ENCODE measurements around the gene TTC38. TPM values are rescaled to one million over a fixed set of nuclear protein-coding genes. Genes with fewer than 3 reads are reported as not detected.

TTC38 gene
- polyA plus RNA-seq, 2 donors, result 6.7 to 9.5 TPM

DNA sequence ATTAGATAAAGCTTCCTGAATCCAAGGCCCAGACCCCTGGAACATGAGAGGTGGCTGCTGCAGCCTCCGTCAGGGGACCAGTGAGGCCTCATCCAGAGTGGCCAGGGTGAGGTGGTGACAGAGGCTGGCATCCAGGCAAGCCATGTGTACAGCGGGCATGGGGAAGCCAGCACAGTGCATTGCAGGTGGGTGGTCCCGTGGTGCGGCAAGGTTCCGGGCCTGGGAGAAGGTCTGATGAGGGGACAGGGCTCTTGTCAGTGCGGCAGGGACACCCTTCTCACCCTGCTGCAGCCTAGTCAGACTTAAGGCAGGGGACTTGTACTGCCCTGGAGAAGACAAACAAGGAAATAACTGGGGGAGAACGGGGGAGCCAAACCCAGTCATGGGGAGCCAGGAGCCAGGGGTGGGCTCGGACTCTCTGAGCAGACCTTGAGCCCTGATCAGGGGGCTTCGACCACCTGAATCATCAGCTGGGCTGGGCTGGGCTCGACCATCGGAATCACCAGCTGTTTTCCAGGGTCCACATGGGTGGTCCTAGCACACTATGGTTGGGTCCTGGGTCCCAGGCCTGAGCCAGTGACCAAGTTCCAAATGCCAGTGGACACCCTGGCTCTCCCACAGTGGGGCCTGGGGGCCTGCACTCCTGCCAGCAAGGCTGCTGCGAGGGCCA, 5.1 kb downstream of the TTC38 start:
- no peak overlapping the region for H3K27ac ChIP-seq (ENCODE audit: low read depth in 2 of 2, low read length in 1 of 2)
- H3K9me3 ChIP-seq (ENCODE audit: control insufficient read depth in 2 of 2, insufficient read depth in 1 of 2, low read depth in 1 of 2, low read length in 1 of 2), result no peaks in the 10 kb centered on the region
- no peaks in the 10 kb centered on the region for H3K27me3 ChIP-seq (ENCODE audit: control insufficient read depth in 1 of 2, insufficient read depth in 2 of 2, low read length in 2 of 2)
- 94 to 97% methylated on average over 12 of the region's 12 CpGs for WGBS, 2 donors
- H3K36me3 ChIP-seq (ENCODE audit: control insufficient read depth in 2 of 2, insufficient read depth in 2 of 2, low read length in 1 of 2), result peaks cover 0 to 22% of the 10 kb centered on the region in 2 donors
- peaks cover 3% of the 10 kb centered on the region in 2 donors for H3K4me1 ChIP-seq (ENCODE audit: control insufficient read depth in 2 of 2, insufficient read depth in 2 of 2, low read length in 1 of 2)
- no peak overlapping the region for H3K4me3 ChIP-seq (ENCODE audit: low read depth in 1 of 2, low read length in 2 of 2)

DNA sequence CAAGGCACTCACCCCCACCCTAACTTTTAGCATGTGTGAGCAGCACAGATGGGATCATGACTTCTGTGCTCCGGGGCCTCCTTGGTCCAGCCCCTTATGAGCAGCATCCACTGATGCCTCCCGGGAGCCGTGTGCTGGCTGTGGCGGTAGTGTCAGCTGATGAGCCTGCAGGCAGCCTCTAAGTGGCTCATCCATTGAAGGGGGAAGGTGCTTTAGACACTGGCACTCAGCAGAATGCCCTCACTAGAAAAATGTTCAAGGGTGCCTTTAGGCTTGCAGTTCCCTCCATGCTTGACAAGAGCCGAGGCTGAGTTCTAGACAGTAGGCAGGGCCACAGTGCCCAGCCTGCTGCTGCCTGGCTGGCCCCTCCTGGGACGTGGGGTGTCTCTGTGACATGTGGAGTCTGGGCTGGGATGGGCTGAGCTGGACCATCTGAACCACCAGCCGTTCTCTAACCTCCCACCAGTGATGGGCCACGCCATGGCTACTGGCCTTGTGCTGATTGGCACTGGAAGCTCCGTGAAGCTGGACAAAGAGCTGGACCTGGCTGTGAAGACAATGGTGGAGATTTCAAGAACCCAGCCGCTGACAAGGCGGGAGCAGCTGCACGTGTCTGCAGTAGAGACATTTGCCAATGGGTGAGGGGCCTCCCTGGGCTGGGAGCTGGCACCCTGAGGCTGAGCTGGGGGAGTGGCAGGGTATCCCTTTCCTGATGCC, 5.8 kb downstream of the TTC38 start:
- no peak overlapping the region for H3K4me3 ChIP-seq (ENCODE audit: low read depth in 1 of 2, low read length in 2 of 2)
- no peaks in the 10 kb centered on the region for H3K27me3 ChIP-seq (ENCODE audit: control insufficient read depth in 1 of 2, insufficient read depth in 2 of 2, low read length in 2 of 2)
- peaks cover 0 to 27% of the 10 kb centered on the region in 2 donors for H3K36me3 ChIP-seq (ENCODE audit: control insufficient read depth in 2 of 2, insufficient read depth in 2 of 2, low read length in 1 of 2)
- H3K27ac ChIP-seq (ENCODE audit: low read depth in 2 of 2, low read length in 1 of 2), result no peak overlapping the region
- no peaks in the 10 kb centered on the region for H3K9me3 ChIP-seq (ENCODE audit: control insufficient read depth in 2 of 2, insufficient read depth in 1 of 2, low read depth in 1 of 2, low read length in 1 of 2)
- peaks cover 0 to 3% of the 10 kb centered on the region in 2 donors for H3K4me1 ChIP-seq (ENCODE audit: control insufficient read depth in 2 of 2, insufficient read depth in 2 of 2, low read length in 1 of 2)
- 91 to 94% methylated on average over 12 of the region's 12 CpGs for WGBS, 2 donors

GRCh38 chr22:46274381-46274780, 6.6 kb downstream of the TTC38 start:
- 92 to 97% methylated on average over 8 of the region's 8 CpGs for WGBS, 2 donors
- Histone ChIP-seq H3K9me3 (ENCODE audit: control insufficient read depth in 2 of 2, insufficient read depth in 1 of 2, low read depth in 1 of 2, low read length in 1 of 2) (no peaks in the 10 kb centered on the region), H3K4me1 (ENCODE audit: control insufficient read depth in 2 of 2, insufficient read depth in 2 of 2, low read length in 1 of 2) (no peaks in the 10 kb centered on the region), H3K27ac (ENCODE audit: low read depth in 2 of 2, low read length in 1 of 2) (no peak overlapping the region), H3K36me3 (ENCODE audit: control insufficient read depth in 2 of 2, insufficient read depth in 2 of 2, low read length in 1 of 2) (peaks cover 4 to 35% of the 10 kb centered on the region in 2 donors), H3K4me3 (ENCODE audit: low read depth in 1 of 2, low read length in 2 of 2) (no peak overlapping the region), H3K27me3 (ENCODE audit: control insufficient read depth in 1 of 2, insufficient read depth in 2 of 2, low read length in 2 of 2) (no peaks in the 10 kb centered on the region)

DNA sequence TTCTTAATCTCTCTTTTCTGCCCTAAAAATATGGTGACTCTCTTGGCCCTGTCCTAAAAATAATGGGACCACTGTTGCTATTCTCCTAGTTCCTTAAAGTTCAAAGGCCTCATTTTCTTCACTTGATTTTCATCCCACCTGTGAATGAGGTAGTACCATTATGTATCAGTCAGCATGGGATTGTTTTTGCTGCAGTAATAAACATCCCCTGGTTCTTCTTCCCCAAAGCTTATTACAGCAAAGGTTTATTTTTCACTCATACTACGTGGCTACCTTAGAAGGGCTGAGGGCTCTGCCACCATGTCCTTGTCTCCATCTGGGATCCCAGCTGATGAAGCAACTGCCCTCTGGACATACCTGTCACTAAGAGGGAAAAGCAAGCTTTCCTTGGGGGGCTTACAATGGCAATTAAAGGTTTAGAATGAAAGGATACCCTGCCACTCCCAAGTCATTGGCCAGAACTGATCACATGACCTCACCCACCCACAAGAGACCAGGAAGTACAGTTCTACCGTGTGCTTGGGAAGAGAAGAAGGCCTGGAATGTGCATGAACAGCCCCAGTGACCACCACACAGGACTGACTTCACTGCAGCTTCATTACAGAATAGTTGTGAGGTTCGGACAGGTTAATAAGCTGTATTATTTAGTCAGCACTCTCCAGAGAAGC, 7.8 kb downstream of the TTC38 start:
- peaks cover 10 to 45% of the 10 kb centered on the region in 2 donors for H3K36me3 ChIP-seq (ENCODE audit: control insufficient read depth in 2 of 2, insufficient read depth in 2 of 2, low read length in 1 of 2)
- H3K27ac ChIP-seq (ENCODE audit: low read depth in 2 of 2, low read length in 1 of 2), result no peak overlapping the region
- H3K4me3 ChIP-seq (ENCODE audit: low read depth in 1 of 2, low read length in 2 of 2), result no peak overlapping the region
- 71 to 79% methylated on average over 3 of the region's 3 CpGs for WGBS, 2 donors
- H3K9me3 ChIP-seq (ENCODE audit: control insufficient read depth in 2 of 2, insufficient read depth in 1 of 2, low read depth in 1 of 2, low read length in 1 of 2), result no peaks in the 10 kb centered on the region
- no peaks in the 10 kb centered on the region for H3K27me3 ChIP-seq (ENCODE audit: control insufficient read depth in 1 of 2, insufficient read depth in 2 of 2, low read length in 2 of 2)
- H3K4me1 ChIP-seq (ENCODE audit: control insufficient read depth in 2 of 2, insufficient read depth in 2 of 2, low read length in 1 of 2), result peaks cover 0 to 9% of the 10 kb centered on the region in 2 donors

DNA sequence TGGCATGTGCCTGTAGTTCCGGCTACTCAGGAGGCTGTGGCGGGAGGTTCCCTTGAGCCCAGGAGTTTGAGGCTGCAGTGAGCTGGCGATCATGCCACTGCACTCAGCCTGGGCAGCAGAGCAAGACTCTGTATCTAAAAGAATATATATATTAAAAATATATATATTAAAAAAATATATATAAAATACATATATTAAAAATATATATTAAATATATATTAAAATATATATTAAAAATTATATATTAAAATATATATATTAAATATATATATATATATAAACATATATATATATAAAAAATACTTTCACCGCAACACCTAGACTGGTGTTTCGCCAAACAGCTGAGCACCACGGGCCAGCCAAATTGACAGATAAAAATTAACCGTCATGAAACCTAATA, 8.8 kb downstream of the TTC38 start:
- Histone ChIP-seq H3K9me3 (ENCODE audit: control insufficient read depth in 2 of 2, insufficient read depth in 1 of 2, low read depth in 1 of 2, low read length in 1 of 2) (no peaks in the 10 kb centered on the region), H3K36me3 (ENCODE audit: control insufficient read depth in 2 of 2, insufficient read depth in 2 of 2, low read length in 1 of 2) (peaks cover 10 to 52% of the 10 kb centered on the region in 2 donors), H3K27ac (ENCODE audit: low read depth in 2 of 2, low read length in 1 of 2) (no peak overlapping the region), H3K4me1 (ENCODE audit: control insufficient read depth in 2 of 2, insufficient read depth in 2 of 2, low read length in 1 of 2) (peaks cover 0 to 9% of the 10 kb centered on the region in 2 donors), H3K4me3 (ENCODE audit: low read depth in 1 of 2, low read length in 2 of 2) (no peak overlapping the region), H3K27me3 (ENCODE audit: control insufficient read depth in 1 of 2, insufficient read depth in 2 of 2, low read length in 2 of 2) (no peaks in the 10 kb centered on the region)
- whole genome bisulfite sequencing, 2 donors, result 91 to 97% methylated on average over 7 of the region's 7 CpGs

DNA sequence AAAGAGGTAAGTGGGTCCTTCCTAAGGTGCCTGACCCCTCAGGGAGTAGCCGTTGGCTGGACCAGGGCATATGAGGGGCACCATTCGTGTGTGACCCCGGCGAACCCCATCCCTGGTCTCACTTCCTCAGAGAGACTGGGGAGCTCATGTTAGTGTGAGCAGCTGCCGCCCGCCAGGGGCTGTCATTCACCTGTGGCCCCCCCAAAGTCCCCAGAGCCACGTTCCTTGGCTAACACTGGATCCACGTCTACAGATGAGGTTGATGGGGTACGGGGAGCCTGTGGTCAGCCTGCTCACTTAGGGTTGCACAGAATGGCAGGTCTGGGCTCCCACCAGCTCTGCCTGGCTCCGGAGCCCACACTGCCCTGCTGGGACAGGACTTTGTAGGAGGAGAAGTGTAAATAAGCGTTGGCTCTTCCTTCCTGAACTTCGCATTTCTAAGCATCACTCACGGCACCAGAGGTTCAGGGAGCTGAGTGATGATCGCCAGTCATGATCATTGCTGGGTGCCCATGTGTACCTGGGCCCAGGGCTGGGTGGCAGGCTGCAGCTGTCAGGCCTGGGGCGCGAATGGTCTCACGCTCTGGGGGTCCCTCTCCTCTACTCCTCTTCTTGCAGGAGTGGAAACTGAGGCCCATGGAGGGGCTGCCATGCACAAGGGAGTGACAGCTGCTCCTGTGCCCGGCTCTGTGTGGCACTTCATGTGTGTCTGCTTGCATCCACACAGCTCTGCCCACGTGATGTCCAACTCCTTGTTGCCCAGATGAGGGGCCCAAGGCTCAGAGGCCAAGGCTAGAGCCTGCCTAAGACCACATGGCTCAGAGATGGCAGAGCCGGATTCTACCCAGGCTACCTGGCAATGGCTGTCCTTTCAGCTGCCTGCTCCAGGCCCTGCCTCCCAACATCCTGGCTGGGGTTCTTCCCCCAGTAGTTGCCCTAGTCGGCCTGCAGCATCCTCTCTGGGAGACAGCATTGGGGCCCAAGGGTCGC, 11.1 kb downstream of the TTC38 start:
- no peak overlapping the region for H3K4me3 ChIP-seq (ENCODE audit: low read depth in 1 of 2, low read length in 2 of 2)
- peaks cover 0 to 9% of the 10 kb centered on the region in 2 donors for H3K4me1 ChIP-seq (ENCODE audit: control insufficient read depth in 2 of 2, insufficient read depth in 2 of 2, low read length in 1 of 2)
- H3K27ac ChIP-seq (ENCODE audit: low read depth in 2 of 2, low read length in 1 of 2), result no peak overlapping the region
- H3K9me3 ChIP-seq (ENCODE audit: control insufficient read depth in 2 of 2, insufficient read depth in 1 of 2, low read depth in 1 of 2, low read length in 1 of 2), result no peaks in the 10 kb centered on the region
- no peaks in the 10 kb centered on the region for H3K27me3 ChIP-seq (ENCODE audit: control insufficient read depth in 1 of 2, insufficient read depth in 2 of 2, low read length in 2 of 2)
- WGBS, 2 donors, result 88 to 93% methylated on average over 22 of the region's 22 CpGs
- peaks cover 10 to 51% of the 10 kb centered on the region in 2 donors for H3K36me3 ChIP-seq (ENCODE audit: control insufficient read depth in 2 of 2, insufficient read depth in 2 of 2, low read length in 1 of 2)

- H3K36me3 ChIP-seq (ENCODE audit: control insufficient read depth in 2 of 2, insufficient read depth in 2 of 2, low read length in 1 of 2), result peaks cover 13 to 58% of the 10 kb centered on the region in 2 donors
- 64 to 74% methylated on average over 12 of the region's 12 CpGs for WGBS, 2 donors
- no peak overlapping the region for H3K27ac ChIP-seq (ENCODE audit: low read depth in 2 of 2, low read length in 1 of 2)
Observed at GRCh38 chr22:46280063-46280817, 12.4 kb downstream of the TTC38 start.

GRCh38 chr22:46280999-46281623, 13.3 kb downstream of the TTC38 start:
- H3K36me3 ChIP-seq (ENCODE audit: control insufficient read depth in 2 of 2, insufficient read depth in 2 of 2, low read length in 1 of 2), result peaks cover 13 to 57% of the 10 kb centered on the region in 2 donors
- H3K4me3 ChIP-seq (ENCODE audit: low read depth in 1 of 2, low read length in 2 of 2), result no peak overlapping the region
- no peaks in the 10 kb centered on the region for H3K27me3 ChIP-seq (ENCODE audit: control insufficient read depth in 1 of 2, insufficient read depth in 2 of 2, low read length in 2 of 2)
- no peak overlapping the region for H3K27ac ChIP-seq (ENCODE audit: low read depth in 2 of 2, low read length in 1 of 2)
- WGBS, 2 donors, result 79% methylated on average over 19 of the region's 19 CpGs
- peaks cover 0 to 9% of the 10 kb centered on the region in 2 donors for H3K4me1 ChIP-seq (ENCODE audit: control insufficient read depth in 2 of 2, insufficient read depth in 2 of 2, low read length in 1 of 2)
- no peaks in the 10 kb centered on the region for H3K9me3 ChIP-seq (ENCODE audit: control insufficient read depth in 2 of 2, insufficient read depth in 1 of 2, low read depth in 1 of 2, low read length in 1 of 2)

More at GRCh38 chr22:46280063-46280817, 12.4 kb downstream of the TTC38 start:
- no peak overlapping the region for H3K4me3 ChIP-seq (ENCODE audit: low read depth in 1 of 2, low read length in 2 of 2)
- no peaks in the 10 kb centered on the region for H3K9me3 ChIP-seq (ENCODE audit: control insufficient read depth in 2 of 2, insufficient read depth in 1 of 2, low read depth in 1 of 2, low read length in 1 of 2)
- no peaks in the 10 kb centered on the region for H3K27me3 ChIP-seq (ENCODE audit: control insufficient read depth in 1 of 2, insufficient read depth in 2 of 2, low read length in 2 of 2)
- H3K4me1 ChIP-seq (ENCODE audit: control insufficient read depth in 2 of 2, insufficient read depth in 2 of 2, low read length in 1 of 2), result peaks cover 0 to 9% of the 10 kb centered on the region in 2 donors

Data from esophagus (tissue), 2 donors.